Mesenteric fat pad (tissue), 1 donor: ENCODE results near the gene RFTN2. TPM values are rescaled to one million over a fixed set of nuclear protein-coding genes. Genes with fewer than 3 reads are reported as not detected.
"Not testable (repeated sequence)": the region's sequence is repeated elsewhere in the genome, so short reads cannot be mapped to it uniquely, and the experiment has no call there.

ENCODE experiments used
- DNase-seq: peaks from one replicate; pipeline ENCODE4 v3.0.0-alpha.2; 2020; ENCODE audit warnings: low spot score
- total RNA-seq: library from RNA; stranded (reverse); fragmentation: NEBNext Ultra II Directional; extraction: Animal tissue kit (Norgen Biotek cat#: 25700); gene quantifications from one replicate; pipeline ENCODE4 v1.2.1, GENCODE V29; 2021
- donor health status: DM: yes; HTN: yes; CAD: no.

The RFTN2 gene
- total RNA-seq, 1 donor from 2014 or later: 6.8 TPM

GRCh38 chr2:197604117-197604860 lies 71.1 kb downstream of the RFTN2 start:
- no peak for DNase-seq

- DNase-seq: no peak
These were observed 73.7 kb downstream of the RFTN2 start for GRCh38 chr2:197601726-197602125.

GRCh38 chr2:197600306-197600705 lies 75.1 kb downstream of the RFTN2 start:
- no peak for DNase-seq

GRCh38 chr2:197599285-197599965 lies 76.0 kb downstream of the RFTN2 start:
- DNase-seq: no peak

- DNase-seq: no peak
These were observed 76.9 kb downstream of the RFTN2 start for GRCh38 chr2:197598450-197598849.

- no peak for DNase-seq
These were observed 78.2 kb downstream of the RFTN2 start for GRCh38 chr2:197597166-197597565.

- DNase-seq: no peak
These were observed 78.6 kb downstream of the RFTN2 start for GRCh38 chr2:197596766-197597165.

GRCh38 chr2:197591339-197592072 lies 83.9 kb downstream of the RFTN2 start:
- DNase-seq: no peak

- DNase-seq: not testable (repeated sequence)
These were observed 88.1 kb downstream of the RFTN2 start for GRCh38 chr2:197587255-197587654.

GRCh38 chr2:197580166-197580565 lies 95.2 kb downstream of the RFTN2 start:
- not testable (repeated sequence) for DNase-seq

- DNase-seq: not testable (repeated sequence)
These were observed 97.1 kb downstream of the RFTN2 start for GRCh38 chr2:197578294-197578693.

- no peak for DNase-seq
These were observed 97.9 kb downstream of the RFTN2 start for GRCh38 chr2:197577446-197577845.

- DNase-seq: no peak
These were observed 98.8 kb downstream of the RFTN2 start for GRCh38 chr2:197576631-197577030.

GRCh38 chr2:197575987-197576386 lies 99.4 kb downstream of the RFTN2 start:
- no peak for DNase-seq

GRCh38 chr2:197573608-197574007 lies 101.8 kb downstream of the RFTN2 start:
- no peak for DNase-seq

GRCh38 chr2:197571627-197572271 lies 103.6 kb downstream of the RFTN2 start:
- no peak for DNase-seq

- DNase-seq: no peak
These were observed 115.2 kb downstream of the RFTN2 start for GRCh38 chr2:197560146-197560665.

GRCh38 chr2:197559681-197560080 lies 115.7 kb downstream of the RFTN2 start:
- no peak for DNase-seq

- DNase-seq: no peak
These were observed 117.0 kb downstream of the RFTN2 start for GRCh38 chr2:197558393-197558792.

- no peak for DNase-seq
These were observed 118.9 kb downstream of the RFTN2 start for GRCh38 chr2:197556456-197556855.

- DNase-seq: no peak
These were observed 119.9 kb downstream of the RFTN2 start for GRCh38 chr2:197555467-197555866.
